ENCODE results near the gene FRMD5.

FRMD5 gene

DNA sequence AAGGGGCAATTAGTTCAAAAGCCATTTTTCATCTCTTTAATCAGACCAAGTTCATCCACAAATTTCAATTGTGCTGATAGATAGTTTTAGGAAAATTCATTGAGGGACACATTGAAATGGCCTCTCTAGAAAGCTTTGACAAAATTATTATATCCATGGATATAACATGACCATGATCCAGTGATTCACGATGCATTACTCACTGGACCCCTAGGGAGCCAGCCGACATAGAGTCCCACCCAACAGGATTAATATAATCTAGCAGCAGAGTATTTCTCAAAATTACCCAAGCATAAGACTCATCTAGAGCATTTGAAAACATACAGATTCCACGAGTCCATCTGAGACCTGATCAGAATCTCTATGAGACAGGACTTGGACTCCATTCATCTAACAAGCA is 100.3 kb downstream of the FRMD5 start:
- DNase-seq (ENCODE audit: low spot score) = no peak

DNA sequence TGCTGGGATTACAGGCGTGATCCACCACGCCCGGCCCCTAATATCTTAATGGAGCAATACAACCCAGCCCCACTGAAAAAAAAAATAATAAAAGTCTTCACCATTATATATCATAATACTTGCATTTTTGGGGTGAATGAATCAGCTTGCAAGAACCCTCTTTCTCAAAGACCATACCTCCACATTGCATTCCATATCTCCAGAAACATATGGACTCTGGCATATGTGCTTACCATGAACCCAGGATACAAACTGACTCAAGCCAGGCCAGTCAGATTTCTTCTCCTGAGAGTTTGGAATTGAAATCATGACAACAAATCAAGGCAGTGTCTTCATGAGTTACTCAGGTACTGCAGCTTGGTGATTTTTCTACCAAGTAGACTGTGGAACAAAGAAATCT is 101.2 kb downstream of the FRMD5 start:
- no peak for DNase-seq (ENCODE audit: low spot score)

DNA sequence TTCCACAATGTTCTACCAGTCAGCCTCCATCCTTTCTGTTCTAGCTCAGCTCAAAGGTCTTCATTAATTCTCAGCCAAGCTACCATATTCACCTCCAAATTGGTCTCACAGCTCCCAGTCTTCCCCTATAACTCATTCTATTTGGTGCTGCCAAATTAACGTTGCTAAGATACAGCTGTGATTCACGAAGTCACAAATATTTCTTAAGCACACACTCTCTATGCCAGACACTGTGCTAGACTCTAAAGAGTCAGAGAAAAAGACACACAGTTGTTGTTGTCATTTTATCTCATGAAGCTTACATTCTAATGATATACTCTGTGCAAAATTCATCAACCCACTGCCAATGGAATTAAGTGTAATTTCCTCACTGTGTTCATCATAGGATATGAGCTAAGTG is 102.8 kb downstream of the FRMD5 start:
- no peak for DNase-seq (ENCODE audit: low spot score)

DNA sequence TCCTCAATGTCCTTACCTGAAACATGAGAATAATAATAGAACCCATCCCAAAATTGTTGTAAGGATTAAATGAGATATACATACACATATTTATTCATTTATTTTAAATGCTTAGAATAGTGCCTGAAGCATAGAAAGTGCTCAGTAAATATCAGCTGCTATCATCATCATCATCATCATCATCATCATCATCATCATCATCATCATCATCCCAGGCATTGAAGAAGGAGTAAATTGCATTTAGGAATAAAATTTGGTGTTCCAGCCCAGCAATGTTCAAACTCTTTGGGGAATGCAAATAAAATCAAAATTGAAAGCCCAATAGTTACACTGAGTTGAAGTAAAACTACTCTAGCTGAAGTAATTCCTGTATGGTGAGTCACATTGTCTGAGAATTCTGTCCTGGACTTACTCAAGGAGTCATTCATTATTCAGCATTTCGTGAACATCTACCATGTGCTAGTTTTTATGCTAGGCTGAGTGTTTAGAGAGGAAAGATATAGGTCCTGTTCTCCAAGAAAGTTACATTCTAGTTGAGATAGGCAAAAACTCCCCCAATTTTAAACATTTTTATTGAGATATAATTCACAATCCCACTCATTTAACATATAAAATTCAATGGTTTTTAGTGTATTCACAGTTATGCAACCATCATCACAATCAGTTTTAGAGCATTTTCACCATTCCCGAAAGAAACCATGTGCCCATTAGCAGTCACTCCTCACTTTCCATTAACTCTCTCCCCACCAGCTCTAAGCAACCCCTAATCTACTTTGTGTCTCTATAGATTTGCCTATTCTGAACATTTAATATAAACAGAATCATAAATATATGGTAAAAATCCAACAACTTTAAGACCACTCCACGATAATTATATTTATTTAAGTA is 107.2 kb downstream of the FRMD5 start:
- DNase-seq (ENCODE audit: low spot score) = peak; percentile 53

DNA sequence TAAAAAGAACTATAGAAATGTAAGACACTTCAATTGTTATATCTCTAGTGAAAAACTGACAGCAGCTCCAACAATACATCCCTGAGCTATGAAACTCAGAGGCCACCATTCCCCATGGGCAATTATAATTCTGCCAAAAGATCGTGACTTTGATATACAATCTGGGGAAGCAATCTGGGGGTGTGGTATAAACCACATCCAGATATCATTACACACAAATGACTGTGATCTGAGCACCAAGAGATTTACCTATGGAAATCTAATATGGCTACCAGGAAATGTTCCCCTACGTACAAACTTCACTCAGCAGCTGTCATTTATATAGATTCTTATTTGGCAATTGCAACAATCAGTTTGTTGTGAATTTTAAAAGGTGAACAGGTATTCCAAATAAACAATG is 110.3 kb downstream of the FRMD5 start:
- DNase-seq (ENCODE audit: low spot score) = no peak

DNA sequence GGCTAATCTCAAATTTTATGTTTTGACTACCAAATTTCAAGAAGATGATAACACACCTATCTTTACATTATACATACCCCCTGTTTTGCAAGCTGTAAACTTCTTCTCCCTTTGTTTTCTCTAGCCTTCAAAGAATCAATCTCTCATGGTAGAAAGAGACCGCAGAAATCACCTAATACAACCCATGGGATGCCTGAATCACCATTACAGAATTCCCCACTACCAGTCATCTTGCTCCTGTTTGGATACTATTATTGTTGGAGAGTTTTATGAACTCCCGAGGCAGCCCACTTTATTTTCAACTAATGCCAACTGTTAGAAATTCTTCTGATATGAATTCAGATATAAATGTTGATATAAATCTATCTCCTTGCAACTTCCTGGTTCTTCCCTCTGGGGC is 110.9 kb downstream of the FRMD5 start:
- no peak for DNase-seq (ENCODE audit: low spot score)

DNA sequence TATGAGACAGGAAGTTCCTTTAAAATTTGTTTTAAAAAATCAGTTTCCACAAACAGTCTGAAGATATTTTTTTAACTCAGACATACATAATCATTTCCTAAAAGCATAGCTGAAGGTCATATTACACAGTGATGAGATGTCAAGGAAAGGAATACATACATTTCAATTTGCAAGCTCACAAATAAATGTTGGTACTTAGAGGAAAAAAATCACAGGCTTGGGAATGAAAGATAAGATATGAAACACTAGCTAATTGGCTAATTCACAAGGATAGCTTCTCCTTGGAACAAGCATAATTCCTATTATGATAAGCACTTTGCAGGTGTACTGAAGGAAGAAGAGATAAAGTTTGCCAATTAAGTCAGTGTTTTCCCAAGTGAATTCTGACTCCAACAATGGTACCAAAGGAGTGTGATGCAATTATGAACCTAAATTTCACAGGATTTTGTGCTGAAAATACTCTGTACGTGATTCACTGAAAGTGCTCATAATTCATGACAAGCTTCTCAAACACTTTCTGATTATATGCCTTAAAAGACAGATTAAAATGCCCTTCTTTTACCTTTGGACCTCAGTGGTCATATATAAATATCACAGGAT is 112.4 kb downstream of the FRMD5 start:
- DNase-seq (ENCODE audit: low spot score) = no peak

DNA sequence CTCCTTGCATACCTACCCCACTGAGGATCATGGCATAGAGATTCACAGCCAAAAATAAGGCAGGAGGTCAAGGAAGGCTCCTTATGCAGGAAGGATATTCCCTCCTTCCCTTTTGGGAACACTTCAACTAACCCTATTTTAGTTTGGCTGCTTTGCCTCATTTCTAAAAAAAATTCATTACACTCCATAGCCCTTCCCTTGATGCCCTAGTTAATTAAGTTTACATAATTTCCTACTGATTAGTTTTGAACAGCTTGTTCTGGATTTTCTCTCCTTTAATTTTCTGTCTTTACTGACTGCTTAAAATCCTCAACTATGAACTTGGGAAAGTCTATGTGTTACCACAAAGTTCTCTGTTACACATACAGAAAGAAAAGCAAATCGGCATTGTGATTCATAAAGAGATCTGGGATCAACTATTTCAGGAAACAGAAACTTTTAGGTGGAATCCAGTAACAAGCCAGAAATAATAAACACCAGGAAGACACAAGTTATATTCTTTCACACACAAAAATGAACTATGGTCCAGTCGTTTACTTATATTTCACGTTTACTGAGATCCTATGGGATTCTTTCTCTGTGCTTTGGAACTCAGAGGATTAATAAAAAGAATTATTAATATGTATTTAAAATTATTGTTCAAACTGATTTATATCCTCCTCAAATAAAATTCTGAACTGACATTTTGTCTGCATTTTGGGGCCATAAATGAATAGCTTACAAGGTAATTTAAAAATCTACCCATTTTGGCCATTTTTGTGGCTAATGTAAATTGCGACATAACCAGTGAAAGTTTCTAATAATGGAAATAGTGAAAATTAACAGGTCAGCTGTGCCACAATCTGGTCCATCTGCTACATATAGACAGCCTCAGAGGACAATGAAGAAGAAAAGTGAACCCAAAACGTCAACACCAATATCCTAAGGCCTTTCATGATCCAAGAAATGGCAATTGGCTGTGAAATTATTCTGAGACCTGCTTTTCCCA is 113.8 kb downstream of the FRMD5 start:
- DNase-seq (ENCODE audit: low spot score) = peak; percentile 13

DNA sequence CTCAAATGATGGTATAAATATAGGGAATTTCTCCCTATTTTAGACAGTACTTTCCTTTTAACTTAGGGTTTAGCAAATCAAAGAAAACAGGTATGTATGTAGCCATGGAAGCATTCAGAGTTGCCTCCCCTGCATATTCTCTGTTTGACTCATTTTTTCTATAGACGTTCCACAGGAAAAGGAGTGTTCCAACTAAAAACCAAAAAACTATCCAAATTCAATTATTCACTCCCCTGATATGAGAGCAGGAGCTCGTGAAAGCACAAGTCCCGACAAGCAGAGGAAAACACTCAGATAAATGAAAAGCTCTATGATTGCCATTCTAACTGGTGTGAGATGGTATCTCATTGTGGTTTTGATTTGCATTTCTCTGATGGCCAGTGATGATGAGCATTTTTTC is 119.5 kb downstream of the FRMD5 start:
- no peak for DNase-seq (ENCODE audit: low spot score)

DNA sequence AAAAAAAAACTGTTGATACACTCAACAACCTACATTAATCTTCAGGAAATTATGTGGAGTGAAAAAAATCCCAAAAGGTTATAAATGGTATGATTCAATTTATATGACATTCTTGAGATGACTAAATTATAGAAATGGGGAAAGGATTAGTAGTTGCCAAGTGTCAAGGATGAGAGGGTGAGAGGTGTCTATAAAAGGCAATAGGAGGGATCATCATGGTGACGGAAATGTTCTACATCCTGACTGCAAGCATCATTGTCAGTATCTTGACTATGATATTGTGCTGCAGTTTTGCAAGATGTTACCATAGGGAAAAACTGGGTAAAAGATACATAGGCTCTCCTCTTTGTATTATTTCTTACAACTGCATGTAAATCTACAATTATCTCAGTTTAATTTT is 125.6 kb downstream of the FRMD5 start:
- no peak for DNase-seq (ENCODE audit: low spot score)

DNA sequence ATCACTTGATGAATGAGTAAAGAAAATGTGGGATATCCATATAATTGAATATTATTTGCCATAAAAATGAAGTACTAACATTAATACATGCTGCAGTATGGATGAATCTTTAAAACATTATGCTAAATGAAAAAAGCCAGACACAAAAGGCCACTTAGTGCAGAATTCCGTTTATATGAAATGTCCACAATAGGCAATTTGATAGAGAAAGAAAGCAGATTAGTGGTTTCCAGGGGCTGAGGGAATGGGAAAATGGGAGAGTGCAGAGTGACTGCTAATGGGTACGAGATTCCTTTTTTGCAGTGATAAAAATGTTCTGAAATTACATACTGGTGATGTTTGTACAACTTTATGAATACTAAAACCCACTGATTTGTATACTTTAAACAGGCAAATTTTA is 126.7 kb downstream of the FRMD5 start:
- no peak for DNase-seq (ENCODE audit: low spot score)

DNA sequence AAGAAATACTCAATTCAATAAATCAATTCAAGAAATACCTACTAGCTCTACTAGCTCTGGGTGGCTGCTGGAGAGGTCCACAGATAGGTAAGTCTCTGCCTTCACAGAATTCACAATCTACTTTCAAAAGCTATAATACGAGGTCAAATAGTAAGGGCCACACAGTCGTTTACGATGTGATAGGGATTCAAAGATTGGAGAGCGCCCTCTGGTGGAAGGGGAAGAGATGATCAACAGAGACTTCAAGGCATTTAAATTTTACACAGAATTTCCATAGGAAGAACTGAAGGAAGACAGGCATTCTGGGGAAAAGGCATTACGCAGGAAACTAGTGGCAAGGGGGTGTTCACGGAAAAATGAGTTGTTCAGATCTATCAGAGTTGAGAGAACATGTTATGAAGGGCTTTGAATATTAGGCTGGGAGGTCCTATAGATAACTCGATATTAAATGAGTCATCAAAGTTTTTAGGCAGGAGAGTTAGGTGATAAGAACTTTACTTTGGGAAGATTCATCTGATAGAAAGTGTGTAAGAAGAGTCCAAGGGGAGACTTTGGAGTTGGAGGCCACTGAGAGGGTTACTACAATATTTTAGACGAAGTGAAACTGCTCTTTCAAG is 128.8 kb downstream of the FRMD5 start:
- DNase-seq (ENCODE audit: low spot score) = peak; percentile 30

DNA sequence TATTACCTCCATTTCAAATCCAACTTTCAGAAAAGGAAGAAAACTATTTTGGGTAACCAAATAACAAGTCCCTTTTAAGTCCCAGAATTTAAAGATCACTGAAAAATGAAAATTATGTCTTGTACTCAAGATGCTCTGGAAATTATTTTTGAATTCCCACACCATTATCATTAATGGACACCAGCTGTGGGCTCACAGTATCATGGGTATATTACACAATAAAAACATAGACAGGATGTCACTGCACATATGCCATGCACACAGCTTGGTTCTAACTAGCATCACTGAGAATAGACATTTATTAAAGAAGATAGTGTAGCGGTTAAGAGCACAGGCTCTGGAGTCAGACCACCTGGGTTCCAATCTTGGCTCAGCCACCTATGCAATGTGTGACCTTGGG is 130.4 kb downstream of the FRMD5 start:
- DNase-seq (ENCODE audit: low spot score) = no peak

DNA sequence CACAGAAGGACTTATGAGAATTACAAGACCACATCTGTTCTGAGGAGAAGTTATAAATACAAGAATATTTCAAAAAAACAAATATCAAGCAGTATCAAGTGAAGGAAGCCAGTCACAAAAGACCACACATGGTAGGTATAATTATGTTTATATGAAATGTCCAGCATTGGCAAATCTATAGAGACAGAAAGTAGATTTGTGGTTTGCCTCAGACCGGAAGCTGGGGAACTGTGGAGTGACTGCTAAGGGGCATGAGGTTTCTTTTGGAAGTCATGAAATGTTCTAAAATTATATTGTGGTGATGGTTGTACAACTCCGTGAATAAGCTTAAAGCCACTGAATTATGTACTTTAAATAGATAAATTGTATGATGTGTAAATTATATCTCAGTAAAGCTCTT is 136.9 kb downstream of the FRMD5 start:
- DNase-seq (ENCODE audit: low spot score) = no peak

DNA sequence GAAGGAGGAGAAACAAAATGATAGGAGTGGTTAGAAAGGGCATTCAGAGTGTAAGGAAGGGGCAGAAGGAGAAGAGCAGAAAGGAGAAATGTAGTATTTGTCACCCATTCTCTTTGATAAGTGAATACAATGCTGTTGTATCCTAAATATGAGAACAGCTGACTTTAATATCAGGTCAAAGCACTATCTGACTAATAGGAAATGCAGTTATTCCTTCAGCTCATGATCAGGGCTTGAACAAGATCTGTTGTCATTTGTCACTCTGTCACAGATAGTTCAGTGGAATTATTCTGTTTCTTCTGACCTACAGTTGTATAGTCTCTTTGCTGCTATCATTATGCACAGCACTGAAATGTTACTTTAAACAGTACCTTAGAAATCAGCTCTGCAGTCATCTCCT is 149.4 kb downstream of the FRMD5 start:
- no peak for DNase-seq (ENCODE audit: low spot score)

DNA sequence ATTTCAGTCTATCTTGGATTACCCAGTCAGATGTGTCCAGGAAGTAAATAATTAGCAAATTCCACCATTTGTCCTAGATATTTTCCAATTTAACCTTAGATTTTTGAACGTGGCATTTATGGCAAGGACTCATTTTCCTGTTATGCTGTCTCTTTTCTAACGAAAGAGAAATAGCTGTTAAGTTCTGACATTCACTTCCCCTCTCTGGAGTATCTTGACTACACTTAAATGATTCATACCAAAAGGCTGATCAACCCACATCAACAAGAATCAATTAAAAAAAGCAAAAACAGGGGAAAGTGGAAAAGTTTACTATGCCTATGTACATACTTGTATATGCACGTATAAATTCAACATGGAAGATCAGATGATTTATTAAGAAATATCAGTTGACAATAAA is 149.9 kb downstream of the FRMD5 start:
- no peak for DNase-seq (ENCODE audit: low spot score)

DNA sequence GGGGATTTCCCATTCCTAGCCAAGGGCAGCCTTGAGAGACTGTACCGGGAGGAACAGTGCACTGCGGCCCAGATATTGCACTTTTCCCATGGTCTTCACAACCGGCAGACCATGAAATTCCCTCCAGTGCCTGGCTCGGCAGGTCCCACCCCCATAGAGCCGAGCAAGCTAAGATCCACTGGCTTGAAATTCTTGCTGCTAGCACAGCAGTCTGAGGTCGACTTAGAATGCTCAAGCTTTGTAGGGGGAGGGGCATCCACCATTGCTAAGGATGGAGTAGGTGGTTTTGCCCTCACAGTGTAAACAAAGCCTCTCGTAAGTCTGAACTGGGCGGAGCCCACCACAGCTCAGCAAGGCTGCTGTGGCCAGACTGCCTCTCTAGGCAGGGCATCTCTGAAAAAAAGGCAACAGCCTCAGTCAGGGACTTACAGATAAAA is 156.3 kb downstream of the FRMD5 start:
- DNase-seq (ENCODE audit: low spot score) = no peak

DNA sequence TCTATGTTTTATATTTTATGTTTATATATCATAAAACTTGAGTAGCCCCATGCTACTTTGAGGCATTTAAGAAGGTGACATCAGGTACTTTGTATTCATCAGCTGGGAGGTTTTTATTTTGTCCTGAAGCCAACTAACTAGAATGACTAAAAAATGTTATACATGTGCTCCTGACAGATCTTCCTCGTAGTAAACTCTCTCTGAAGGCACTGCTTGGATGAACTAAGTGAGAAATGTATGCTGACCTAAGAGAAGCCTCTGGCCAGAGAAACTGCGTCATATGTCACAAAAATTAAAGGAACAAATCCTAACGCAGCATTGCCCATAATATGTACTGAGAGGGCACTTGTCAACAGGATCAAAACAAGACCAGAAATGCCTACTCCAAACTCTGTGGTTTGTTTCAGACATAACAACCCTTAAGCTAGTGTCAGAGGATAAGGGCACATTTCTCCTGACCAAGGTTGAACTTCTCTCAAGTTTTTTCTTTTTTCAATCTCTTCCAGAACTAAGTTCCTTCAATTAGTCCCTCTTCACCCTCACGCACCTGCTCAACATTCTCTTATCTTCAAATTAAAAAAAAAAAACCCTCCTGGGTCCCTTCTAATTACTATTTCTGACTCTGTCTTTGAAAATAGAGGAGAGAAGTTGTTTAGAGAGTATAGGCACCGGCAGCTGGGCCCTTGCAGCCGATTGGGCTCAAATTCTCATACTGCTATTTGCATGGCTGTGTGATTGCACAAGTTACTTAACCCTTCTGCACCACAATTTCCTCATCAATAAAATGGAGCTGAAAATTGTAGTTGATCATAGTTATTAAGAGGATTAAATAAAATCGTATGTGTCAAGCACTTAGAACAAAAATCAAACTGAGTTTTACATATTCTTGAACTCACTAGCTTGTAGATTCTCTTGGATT is 159.0 kb downstream of the FRMD5 start:
- no peak for DNase-seq (ENCODE audit: low spot score)

DNA sequence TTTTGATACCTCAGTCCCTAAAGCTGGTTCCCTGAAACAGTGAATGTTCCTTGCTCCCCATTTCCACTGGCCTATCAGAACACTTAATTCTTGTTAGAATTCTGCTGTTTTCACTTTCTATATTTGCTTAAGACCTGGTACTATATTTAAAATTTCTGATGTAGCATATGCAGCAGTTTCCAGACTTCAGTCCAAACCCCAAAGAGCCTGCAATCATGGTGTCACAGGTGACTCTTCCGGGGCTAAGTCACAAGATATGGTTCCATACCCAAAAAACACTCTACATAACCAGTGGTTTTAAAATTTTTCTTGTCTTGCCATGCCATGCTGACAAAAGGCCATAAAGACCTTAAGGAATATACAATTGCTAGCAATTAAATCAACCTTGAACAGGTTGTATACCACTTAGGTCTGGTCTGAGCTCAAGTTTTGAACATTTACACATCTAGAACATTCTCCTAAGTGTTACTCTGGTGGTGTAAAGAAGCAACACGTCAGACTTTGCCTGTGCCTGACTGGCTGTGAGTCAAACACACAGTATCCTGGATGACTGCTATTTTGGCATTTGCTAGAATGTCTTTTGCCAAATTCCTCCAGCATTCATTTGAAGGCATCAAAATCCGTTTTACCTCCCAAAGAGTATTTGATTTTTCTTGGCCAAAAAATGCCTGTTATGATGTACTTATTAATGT is 160.0 kb downstream of the FRMD5 start:
- DNase-seq (ENCODE audit: low spot score) = peak; percentile 61

DNA sequence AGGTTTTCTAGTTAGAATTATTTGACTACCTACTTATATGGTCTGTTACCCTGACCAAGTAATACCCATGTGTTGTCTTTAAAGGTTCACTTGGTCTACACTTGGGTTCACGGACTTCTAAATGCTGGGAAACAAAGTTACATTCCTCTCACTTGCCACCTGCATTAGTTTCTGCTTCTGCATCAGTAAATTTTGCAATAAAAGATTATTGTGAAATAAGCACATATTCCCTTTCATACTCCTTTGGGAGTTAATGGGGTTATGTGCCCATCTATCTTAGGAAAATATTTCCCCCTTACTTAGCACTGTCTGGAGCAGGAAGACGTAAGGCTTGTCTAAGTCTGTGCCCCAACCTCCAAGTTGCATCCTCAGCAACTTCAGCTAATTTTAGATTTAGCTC is 160.7 kb downstream of the FRMD5 start:
- no peak for DNase-seq (ENCODE audit: low spot score)

All from AG08396 (cell line).